Omental fat pad (tissue), 4 donors: ENCODE data around the gene ALDH6A1. TPM values are rescaled to one million over a fixed set of nuclear protein-coding genes. Genes with fewer than 3 reads are reported as not detected.
"Not testable (repeated sequence)": the region's sequence is repeated elsewhere in the genome, so short reads cannot be mapped to it uniquely, and the experiment has no call there.

Source experiments
- ATAC-seq: fragments of 150-250 bp; one replicate; pipeline ENCODE4 v1.9.1; 2016; ENCODE audit warnings: mild to moderate bottlenecking, moderate library complexity; ENCODE audit not compliant: low FRiP score
- DNase-seq: peaks from one replicate; pipeline ENCODE4 v3.0.0-alpha.2; 2019; ENCODE audit warnings: low spot score
- total RNA-seq, 4 donors: library from RNA; depleted of rRNA; stranded (reverse); fragments of >200 nt; gene quantifications; one replicate each; pipeline ENCODE4 v1.1.0, GENCODE V29; 2016
- TF ChIP-seq, protein P1 (sequence below), 3 donors: fragments of 450-650 bp; IDR thresholded peaks; one replicate each; pipeline ENCODE4 v1.5.1; 2016 to 2017; ENCODE audit warnings: antibody characterized with exemption in 3 of 3, mild to moderate bottlenecking in 3 of 3, moderate library complexity in 2 of 3

The ALDH6A1 gene
- total RNA-seq: 10 to 100 TPM; 42.8 to 70.4 (median 59.8) TPM

DNA sequence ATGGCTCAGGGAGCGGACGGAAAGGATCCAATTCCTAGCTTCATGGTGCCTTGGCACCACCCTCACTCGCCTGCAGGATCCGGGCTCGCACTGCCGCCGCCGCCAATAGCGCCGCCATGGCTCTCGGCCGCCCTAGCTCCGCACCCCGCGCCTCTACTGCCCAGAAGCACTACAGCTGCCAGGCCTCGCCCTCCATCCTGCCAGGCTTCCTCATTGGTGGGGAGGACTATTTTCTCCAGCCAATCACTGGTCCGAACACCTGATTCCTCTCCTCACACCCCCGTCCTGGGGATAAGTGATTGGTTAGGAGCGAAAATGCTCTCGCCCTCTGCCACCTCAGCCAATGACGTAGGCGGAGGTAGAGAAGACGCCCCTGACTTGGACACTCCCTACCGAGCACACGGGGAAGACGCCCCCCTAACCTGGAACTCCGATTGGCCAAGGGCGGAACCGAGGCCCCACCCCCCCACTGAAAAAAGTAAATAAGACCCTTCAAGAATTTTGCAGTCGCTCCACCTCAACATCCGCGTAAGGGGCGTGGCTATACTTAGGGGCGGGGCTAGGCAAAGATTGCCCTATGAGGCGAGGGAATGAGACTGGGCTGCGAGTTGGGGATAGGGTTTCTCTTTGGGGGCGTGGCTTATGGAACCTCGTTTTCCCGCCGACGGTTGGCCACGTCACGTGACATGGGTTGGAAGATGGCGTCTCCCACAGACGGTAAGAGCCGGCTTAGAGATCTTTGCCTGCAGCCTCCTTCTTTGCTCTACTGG lies at the start of gene ALDH6A1, which contains the start of gene LIN52:
TSS of gene ALDH6A1 (minus strand) at position 177 of the 770 bp plus-strand sequence. CDS start at position 118, 59 bp downstream.
TSS of gene LIN52 (plus strand) at position 680 of the 770 bp plus-strand sequence. CDS start at position 699, 19 bp downstream.
- ATAC-seq: peak; percentile 99
- DNase-seq: peak; percentile 99
- TF ChIP-seq, protein P1, sequence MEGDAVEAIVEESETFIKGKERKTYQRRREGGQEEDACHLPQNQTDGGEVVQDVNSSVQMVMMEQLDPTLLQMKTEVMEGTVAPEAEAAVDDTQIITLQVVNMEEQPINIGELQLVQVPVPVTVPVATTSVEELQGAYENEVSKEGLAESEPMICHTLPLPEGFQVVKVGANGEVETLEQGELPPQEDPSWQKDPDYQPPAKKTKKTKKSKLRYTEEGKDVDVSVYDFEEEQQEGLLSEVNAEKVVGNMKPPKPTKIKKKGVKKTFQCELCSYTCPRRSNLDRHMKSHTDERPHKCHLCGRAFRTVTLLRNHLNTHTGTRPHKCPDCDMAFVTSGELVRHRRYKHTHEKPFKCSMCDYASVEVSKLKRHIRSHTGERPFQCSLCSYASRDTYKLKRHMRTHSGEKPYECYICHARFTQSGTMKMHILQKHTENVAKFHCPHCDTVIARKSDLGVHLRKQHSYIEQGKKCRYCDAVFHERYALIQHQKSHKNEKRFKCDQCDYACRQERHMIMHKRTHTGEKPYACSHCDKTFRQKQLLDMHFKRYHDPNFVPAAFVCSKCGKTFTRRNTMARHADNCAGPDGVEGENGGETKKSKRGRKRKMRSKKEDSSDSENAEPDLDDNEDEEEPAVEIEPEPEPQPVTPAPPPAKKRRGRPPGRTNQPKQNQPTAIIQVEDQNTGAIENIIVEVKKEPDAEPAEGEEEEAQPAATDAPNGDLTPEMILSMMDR (IDR thresholded peaks at IDR 0.05): no peak

DNA sequence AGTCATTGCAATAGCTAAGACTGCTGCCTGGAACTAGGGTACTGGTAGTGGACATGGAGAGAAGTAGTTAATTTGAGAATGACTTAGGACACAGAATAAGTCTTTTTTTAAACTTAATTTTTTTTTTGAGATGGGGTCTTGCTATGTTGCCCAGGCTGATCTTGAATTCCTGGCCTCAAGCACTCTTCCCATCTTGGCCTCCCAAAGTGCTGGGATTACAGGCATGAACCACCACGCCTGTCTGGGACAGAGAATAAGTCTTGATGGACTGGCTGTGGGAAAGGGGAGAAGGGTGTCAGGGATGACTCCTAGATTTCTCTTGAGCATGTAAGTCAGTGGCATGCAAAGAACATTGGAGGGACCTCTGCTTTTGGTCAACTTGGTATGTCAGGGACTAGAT lies 43.4 kb upstream of the ALDH6A1 start:
- no peak for DNase-seq
- no peak for ATAC-seq
- TF ChIP-seq, protein P1 (IDR thresholded peaks at IDR 0.05): no peak

DNA sequence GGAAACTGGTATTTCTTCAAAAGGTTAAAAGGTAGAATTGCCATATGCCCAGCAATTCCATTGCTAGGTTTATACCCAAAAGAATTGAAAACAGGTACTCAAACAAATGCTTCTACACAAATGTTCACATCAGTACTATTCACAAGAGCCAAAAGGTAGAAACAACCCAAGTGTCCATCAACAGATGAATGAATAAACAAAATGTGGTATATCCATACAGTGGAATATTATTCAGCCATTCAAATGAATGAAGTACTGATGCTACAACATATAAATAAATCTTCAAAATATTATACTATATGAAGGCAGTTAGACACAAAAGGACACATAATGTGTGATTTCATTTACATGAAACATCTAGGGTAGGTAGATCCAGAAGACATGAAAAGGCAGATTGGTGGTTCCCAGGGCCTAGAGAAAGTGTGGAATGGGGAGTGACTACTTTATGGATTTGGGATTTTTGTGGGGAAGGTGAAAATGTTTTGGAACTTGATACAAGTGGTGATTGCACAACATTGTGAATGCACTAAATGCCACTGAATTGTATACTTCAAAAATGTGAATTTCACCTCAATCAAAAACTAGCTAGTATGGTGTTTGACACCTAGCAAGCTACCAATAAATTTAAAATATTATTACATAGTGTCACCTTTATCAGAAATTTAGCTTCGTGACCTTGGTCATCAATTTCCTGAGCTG lies 42.2 kb upstream of the ALDH6A1 start:
- TF ChIP-seq, protein P1 (IDR thresholded peaks at IDR 0.05): no peak
- DNase-seq (no peak), ATAC-seq (no peak)

DNA sequence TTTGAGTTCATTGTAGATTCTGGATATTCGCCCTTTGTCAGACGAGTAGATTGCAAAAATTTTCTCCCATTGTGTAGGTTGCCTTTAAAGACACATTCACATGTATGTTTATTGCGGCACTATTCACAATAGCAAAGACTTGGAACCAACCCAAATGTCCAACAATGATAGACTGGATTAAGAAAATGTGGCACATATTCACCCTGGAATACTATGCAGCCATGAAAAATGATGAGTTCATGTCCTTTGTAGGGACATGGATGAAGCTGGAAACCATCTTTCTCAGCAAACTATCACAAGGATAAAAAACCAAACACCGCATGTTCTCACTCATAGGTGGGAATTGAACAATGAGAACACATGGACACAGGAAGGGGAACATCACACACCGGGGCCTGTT lies 41.2 kb upstream of the ALDH6A1 start:
- ATAC-seq, DNase-seq: not testable (repeated sequence)

DNA sequence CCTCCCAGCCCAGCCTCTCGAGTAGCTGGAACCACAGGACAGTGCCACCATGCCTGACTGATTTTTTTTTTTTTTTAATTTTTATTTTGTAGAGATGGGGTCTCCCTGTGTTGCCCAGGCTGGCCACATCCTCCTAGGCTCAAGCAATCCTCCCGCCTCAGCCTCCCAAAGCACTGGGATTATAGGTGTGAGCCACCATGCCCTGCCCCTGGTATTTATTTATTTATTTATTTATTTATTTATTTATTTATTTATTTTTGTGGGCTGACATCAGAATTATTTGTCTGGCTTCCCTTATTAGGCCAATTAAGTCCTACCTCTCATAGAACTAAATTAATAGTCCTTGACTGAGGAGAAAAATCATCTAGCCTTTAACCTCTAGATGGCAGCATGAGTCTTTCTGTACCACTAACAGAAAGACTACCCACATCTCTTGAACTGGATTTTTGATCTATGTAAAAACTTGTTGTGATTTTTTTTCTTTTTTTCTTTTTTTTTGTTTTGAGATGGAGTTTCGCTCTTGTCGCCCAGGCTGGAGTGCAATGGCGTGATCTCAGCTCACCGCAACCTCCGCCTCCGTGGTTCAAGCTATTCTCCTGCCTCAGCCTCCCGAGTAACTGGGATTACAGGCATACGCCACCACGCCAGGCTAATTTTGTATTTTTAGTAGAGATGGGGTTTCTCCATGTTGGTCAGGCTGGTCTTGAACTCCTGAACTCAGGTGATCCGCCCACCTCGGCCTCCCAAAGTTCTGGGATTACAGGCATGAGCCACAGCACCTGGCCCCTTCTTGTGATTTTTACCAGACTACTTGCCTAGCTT lies 27.4 kb upstream of the ALDH6A1 start:
- DNase-seq: not testable (repeated sequence)
- ATAC-seq: peak; percentile 70

DNA sequence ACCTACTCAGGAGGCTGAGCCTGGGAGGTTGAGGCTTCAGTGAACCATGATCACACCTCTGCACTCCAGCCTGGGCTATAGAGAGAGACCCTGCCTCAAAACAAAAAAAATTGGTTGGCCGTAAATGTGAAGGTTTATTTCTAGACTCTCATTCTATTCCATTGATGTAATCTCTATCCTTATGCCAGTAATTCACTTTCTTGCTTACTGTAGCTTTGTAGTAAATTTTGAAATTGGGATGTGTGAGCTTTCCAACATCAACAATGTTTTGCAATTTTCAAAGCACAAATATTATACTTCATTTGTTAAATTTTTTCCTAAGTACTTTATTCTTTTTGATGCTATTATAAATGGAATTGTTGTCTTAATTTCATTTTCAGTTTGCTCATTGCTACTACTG lies 25.1 kb upstream of the ALDH6A1 start:
- TF ChIP-seq, protein P1 (IDR thresholded peaks at IDR 0.05): no peak
- no peak for DNase-seq
- ATAC-seq: no peak

DNA sequence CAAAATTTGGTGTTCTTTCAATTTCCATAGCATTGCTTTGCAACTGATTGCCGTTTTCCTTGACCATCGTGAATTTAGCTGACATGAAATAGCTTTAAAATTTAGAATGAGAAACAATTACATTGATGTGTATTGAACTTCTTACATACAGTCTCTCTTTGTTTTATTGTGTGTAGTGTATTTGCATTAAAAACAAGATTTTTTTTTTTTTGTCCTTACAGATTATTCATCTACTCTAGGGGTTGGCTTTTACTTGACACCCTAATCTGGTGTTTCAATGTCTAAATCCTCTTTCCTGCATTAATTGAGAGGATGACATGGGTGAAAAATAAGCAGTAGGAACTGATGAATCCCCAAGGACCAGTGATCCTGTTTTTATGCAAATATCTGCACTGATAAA lies 21.1 kb upstream of the ALDH6A1 start:
- ATAC-seq (no peak), DNase-seq (no peak)
- TF ChIP-seq, protein P1 (IDR thresholded peaks at IDR 0.05): no peak
